ENCODE results near the gene ATG16L2. TPM values are rescaled to one million over a fixed set of nuclear protein-coding genes. Genes with fewer than 3 reads are reported as not detected.

ATG16L2 gene
- total RNA-seq, result 6.4 and 8.8 TPM in 2 replicates

GRCh38 chr11:72814286-72815109 lies at the start of gene ATG16L2:
ATG16L2 (plus strand) TSS chr11:72814411; CDS start chr11:72814446, 35 bp downstream.

GRCh38 chr11:72793425-72794367 lies 20.5 kb upstream of the ATG16L2 start, which contains the start of gene STARD10:
STARD10 (minus strand) TSS chr11:72794047; CDS start chr11:72781181, 12,866 bp downstream.

Small RNAs within 50 kb of the gene (small RNA-seq; reads per million reads assigned to genes)
- gene MIR4692 (not detected), gene RF00019 (not detected), gene RNU6-672P (not detected)

Other genes with a start within 250 kb of the ATG16L2 start
- gene PDE2A, start 140.0 kb upstream of the ATG16L2 start, total RNA-seq, result under 0.01 and 0.97 TPM in 2 replicates
- gene ARAP1, start 62.0 kb upstream of the ATG16L2 start, total RNA-seq, result 153 and 190 TPM in 2 replicates
- 26.7 and 29.2 TPM in 2 replicates for gene STARD10, start 20.4 kb upstream of the ATG16L2 start, total RNA-seq

All from hair follicle dermal papilla cell (primary cell).